Thyroid gland (tissue), 4 donors: Measurements from ENCODE around the gene UBXN2A.

ENCODE experiments used
- CTCF ChIP-seq, 6 experiments: fragments of 200-600 bp in 3 of 6; fragments of 450-650 bp in 3 of 6; sonication (generic) in 3 of 6; IDR thresholded peaks; one replicate each; pipeline ENCODE4 v1.5.1; 2016 to 2019; ENCODE audit warnings: antibody characterized with exemption in 6 of 6, mild to moderate bottlenecking in 2 of 6, inconsistent platforms in 1 of 6, moderate library complexity in 1 of 6
- POLR2A ChIP-seq, 2 donors: fragments of 450-650 bp; IDR thresholded peaks; one replicate each; pipeline ENCODE4 v1.6.1; 2017; ENCODE audit warnings: antibody characterized with exemption in 2 of 2, mild to moderate bottlenecking in 2 of 2, moderate library complexity in 1 of 2

- TF ChIP-seq CTCF (IDR thresholded peaks at IDR 0.05) (no peak), POLR2A (IDR thresholded peaks at IDR 0.05) (no peak)
These were observed 86.0 kb downstream of the UBXN2A start for GRCh38 chr2:24026233-24026632.
